RCC 7860 (cell line): Measurements from ENCODE around the gene MPZL1.
A peak's percentile ranks its signal among the peaks of the same experiment; 100 is the strongest.
"Not testable (repeated sequence)": the region's sequence is repeated elsewhere in the genome, so short reads cannot be mapped to it uniquely, and the experiment has no call there.

Experiments
- DNase-seq: peaks from one replicate; pipeline ENCODE4 v3.0.0-alpha.2; 2015; ENCODE audit warnings: low spot score
- FAIRE-seq: peaks from 2 replicates; lab custom pipeline; 2012; peaks lifted over from hg19 to GRCh38; lab: Jason Lieb, UNC

Gene MPZL1

DNA sequence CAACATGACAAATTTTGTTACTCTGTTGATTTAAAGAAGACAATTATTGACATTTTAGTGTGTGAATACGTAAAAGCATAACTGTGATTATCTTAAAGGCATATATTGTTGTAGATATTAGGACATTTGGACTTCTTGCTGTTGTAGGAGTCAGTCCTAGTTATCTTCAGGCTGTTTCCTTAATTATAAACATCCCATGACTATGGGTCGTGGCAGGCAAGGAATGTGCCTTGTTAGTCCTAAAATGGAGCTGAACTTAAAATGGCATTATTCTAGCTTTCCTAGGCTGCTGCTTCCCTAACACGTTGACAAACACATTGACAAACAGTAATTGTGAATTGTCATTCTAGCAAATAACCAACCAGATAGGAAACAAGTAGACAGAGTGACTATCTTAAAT, 4.4 kb upstream of the MPZL1 start:
- FAIRE-seq (no peak), DNase-seq (no peak)

DNA sequence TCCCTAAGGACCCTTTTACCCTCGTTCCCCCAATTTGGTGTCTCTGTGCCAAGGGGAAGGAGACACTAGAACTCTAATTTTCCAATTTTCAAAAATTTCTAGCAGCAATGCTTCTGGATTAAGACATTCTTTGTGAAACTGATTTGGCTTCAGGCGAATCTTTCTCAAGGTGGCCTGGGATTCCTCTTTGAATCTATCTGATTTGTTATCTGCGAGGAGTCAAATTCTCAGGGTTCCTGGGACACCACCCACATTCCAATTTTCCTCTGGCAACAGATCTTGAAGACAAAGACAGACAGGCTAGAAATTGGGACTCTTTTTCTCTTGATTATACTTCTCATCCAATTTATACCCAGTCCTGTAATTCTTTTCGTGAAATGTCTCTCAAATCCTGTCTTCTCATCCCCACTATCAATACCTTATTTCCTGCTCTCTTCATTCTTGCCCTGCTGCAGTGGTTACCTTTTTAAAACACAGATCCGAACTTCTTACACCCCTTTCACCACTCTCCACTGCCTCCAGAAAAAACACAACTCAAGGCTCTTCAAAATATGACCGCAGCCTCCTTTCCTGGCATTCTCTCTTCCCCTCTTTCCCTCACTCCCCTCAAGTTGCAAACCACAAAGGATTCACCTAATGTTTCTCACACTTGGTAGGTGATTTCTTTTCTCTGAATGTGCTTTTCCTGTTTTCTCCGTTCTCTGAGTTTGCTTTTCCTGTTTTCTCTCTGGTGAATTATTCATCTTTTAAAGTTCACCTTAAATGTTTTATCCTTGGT, 2.7 kb upstream of the MPZL1 start:
- FAIRE-seq = no peak
- no peak for DNase-seq

DNA sequence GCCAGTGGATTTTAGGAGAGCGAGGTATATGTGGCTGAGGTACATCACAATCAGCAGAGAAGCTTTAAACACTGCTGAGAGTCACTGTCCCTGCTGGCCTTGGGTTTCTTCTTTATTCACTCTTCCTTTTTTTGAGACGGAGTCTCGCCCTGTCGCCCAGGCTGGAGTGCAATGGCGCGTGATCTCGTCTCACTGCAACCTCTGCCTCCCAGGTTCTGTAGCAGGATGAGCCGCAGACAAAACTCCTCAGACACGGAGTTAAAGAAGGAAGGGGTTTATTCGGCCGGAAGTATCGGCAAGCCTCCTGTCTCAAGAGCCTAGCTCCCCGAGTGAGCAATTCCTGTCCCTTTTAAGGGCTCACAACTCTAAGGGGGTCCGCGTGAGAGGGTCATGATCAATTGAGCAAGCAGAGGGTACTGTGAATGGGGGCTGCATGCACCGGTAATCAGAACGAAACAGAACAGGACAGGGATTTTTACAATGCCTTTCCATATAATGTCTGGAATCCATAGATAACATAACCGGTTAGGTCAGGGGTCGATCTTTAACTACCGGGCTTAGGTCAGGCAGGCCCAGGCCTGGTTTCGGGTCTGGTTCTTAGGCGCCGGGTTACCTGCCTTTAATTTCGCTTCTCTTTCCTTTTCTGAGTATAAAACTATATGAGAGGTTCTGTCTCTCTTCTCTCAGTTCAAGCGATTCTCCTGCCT, 1.9 kb upstream of the MPZL1 start:
- DNase-seq, FAIRE-seq: not testable (repeated sequence)

DNA sequence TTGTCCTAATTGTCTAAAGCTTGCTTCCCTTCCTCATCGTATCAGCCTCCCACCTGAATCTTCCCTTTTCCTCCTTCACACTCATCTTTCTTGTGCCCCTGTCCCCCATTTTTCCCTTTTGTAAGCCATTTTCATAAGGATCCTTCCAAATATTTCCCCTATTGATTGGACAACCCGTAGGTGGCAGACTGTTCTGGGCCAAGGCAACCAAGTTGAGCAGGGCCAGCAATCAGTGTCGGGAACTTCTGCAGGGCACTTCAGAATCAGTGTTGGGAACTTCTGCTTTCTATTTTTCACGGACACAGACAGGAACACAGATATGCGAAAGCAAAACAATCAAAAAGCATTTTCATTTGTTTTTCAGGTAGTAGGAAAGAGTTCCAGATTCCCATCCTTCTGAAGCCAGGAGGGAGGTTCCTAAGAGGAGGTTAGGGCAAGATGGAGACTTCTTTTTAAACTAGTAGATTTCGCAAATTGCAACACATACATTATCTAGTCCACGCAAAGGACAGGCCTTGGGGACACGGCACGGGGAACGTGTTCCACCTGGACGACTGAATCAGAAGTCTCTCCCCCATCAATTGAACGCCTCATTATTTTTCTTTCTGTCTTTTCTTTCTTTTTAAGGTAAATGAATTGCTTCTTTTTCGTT, 691 bp upstream of the MPZL1 start:
- DNase-seq (peak; percentile 43), FAIRE-seq (no peak)

DNA sequence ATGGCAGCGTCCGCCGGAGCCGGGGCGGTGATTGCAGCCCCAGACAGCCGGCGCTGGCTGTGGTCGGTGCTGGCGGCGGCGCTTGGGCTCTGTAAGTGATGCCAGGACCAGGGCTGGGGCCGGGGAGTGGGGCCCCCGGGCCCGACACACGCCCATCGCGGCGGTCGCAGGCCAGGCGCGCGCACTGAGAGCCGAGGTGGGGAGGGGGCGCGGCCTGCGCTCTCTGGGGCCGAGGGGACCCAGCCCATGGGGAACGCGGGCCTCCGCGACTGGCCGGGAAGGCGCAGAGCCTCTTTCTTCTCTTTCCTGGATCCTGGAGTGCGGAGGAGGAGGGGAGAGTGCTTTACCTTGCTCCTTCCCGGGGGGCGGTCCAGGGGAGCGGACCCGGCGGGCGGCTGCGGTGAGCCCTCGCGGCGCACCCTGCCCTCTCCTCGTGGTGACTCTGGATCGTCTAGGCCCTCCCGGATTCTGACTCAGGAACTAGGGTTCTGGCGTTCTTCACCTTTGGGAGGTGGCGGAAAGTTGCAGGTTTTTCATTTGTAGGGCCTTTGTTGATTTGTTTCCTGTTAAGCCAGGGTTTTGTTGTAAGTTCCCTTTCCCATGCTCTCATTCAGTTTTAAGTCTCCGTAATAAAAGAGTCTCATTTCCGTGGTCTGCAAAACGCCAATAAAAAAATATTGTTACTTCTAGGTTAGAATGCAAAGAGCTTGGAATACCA, 529 bp downstream of the MPZL1 start:
- DNase-seq (peak; percentile 48), FAIRE-seq (no peak)

DNA sequence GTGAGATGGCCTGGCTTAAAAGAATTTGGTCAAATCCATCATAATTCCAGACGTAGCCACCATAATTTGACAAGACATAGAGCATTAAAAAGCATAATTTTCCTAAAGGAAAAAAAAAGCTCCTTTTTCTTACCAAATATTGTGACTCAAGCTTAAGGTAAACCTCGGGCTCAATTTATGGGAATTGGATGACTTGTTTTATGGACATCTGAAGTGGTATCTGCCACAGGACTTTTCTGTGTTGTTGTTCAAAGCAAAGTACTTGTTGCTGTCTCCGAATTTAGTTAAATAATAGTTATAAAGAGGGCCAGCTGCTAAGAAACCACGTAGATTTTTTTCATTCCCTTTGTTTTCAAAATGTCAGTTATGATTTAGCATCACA, 1.1 kb downstream of the MPZL1 start:
- FAIRE-seq (no peak), DNase-seq (no peak)

DNA sequence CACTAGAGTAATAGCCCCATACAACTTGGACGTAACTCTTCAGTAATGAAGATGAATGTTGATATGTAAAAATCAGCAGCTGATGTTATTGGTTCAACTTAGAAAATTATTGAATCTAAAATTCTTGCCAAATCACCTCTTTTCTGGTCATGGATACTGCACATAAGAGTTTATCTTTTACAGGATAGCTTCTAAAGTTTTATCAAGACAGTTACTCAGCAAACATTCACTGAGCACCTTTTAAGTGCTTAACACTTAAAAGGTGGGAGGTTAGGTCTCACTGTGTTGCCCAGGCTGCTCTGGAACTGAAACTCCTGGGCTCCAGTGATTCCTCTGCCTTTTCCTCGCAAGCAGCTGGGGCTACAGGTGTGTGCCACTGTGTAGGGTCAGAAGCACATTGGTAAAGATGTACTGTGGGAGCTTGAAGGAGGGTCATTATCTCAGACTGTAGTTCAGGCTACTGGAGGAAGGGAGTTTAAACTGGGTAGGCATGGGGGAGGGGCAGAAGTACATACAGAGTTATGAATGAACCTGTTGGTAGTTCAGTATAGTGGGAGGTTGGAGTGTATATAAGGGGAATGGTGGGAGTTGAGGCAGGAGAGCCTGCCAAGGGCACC, 2.0 kb downstream of the MPZL1 start:
- no peak for FAIRE-seq
- DNase-seq = no peak

DNA sequence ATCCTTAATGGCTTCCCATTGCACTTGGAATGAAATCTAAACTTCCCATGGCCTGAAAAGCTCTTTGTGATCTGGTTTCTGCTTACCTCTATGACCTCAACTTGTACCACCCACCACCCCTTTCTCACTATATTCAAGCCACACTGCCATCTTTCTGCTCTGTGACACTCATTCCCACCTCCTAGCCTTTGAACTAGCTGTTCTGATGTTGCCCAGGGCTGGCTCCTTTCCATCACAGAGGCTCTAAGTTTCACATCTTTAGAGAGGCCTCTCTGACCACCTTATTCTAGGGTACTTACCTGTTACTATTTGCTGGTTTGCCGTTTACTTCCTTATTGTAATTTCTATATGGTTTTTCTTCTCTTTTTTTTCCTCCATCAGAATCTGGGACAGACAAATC, 4.2 kb downstream of the MPZL1 start:
- no peak for DNase-seq

DNA sequence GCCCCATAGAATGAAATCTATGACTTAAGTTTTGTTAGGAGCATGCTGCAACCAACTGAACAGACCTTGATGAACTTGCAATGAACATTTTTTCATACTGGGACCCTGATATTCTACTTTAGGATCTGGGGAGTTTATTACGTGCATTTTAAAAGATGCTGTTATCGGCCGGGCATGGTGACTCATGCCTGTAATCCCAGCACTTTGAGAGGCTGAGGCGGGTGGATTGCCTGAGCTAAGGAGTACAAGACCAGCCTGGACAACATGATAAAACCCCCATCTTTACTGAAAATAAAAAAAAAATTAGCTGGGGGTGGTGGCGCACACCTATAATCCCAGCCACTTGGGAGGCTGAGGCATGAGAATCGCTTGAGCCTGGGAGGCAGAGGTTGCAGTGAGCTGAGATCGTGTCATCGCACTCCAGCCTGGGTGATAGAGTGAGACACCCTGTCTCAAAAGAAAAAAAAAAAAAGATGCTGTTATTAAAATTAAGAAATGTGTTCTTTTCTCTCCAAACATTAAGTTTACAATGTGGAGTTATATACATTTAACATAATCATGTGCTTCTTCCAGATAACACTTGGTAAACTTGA, 7.1 kb downstream of the MPZL1 start:
- no peak for FAIRE-seq
- DNase-seq = no peak

More for the DNA sequence above, 4.2 kb downstream of the MPZL1 start:
- FAIRE-seq = no peak

DNA sequence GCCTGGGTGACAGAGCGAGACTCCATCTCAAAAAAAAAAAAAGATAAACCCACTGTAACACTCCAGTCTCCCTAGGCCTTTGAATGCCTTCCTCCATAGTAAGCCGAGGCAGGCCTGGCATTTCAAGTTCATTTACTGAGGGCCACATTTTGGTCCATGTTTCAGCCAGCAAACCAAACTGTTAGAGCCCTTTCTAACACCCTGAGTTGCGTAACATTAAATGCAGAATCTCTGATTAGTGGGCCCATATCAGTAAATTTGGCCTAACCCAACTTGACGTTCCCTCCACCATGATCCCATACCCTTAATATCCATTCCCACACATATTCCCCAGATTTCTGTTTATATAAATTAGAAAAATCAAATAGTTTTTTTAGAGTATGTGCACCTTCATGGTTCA, 12.4 kb downstream of the MPZL1 start:
- FAIRE-seq (no peak), DNase-seq (no peak)

DNA sequence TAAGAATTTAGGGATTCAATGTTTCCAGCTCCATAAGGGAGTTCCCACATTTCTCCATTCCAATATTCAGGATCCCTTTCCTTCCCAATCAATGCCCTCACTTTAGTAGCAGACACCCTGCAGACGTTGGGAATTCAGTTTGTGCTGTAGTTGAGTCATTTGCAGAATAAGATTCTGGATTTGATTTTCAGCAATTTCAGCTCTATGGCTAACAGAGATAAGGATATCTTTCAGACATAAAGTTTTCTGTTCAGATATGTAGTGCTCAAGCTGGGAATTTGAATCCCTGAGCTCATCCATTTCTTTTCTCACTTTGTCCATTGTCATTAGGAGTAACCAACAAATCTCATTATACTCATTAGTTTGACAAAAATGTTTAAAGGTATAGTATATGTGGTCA, 13.1 kb downstream of the MPZL1 start:
- FAIRE-seq = no peak

DNA sequence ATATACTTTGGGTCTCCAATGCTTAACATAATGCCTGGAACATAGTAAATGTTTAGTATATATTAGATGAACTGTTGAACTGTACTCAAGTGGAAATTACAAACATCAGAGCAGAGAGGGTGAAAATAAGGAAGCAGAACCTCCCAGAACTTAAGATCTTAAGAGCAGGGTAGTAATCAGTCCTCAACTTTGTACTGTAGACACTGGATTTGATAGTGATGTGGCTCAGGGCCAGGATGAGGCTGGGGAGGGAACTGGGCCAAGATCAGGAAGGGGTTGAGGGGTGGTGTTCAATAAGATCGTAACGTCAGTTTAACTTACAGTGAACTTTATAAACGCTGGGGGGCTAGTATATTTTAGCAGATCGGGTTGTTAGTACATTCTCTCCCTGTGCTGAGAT, 15.4 kb downstream of the MPZL1 start:
- no peak for DNase-seq
- FAIRE-seq = no peak

More for the DNA sequence above, 13.1 kb downstream of the MPZL1 start:
- DNase-seq = no peak

DNA sequence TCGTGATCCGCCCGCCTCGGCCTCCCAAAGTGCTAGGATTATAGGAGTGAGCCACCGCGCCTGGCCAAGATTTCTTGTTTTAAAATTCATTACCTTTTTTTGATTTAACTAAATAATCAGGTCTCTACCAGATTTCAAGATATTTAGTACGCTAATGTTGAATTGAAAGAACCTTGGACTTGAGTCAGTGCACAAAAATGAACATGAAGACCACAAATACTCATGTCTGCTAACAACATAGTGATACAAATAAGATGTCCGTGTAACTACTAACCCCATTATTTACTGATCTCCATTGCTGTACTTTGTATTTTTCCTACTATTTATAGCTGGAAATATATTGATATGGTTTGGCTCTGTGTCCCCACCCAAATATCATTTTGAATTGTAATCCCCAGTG, 16.4 kb downstream of the MPZL1 start:
- FAIRE-seq (no peak), DNase-seq (no peak)

DNA sequence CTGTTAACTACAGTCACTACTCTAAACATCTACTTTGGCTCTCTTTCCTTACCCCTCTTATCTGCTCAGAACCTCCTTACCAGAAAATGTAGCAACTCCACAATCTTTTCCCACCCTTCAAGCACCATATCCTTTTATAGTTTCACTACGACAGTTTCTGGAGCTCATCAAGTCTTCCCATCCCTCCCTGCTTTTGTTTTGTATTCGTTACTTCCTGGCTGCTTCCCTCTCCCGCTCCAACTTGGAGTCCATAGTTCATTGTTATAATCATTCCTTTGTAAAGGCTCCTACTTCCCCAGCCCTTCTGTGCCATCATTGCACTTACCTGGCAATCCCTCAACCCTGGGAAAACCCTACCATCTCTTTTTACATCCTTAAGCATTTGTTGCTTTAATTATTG, 18.0 kb downstream of the MPZL1 start:
- no peak for FAIRE-seq
- DNase-seq = no peak

DNA sequence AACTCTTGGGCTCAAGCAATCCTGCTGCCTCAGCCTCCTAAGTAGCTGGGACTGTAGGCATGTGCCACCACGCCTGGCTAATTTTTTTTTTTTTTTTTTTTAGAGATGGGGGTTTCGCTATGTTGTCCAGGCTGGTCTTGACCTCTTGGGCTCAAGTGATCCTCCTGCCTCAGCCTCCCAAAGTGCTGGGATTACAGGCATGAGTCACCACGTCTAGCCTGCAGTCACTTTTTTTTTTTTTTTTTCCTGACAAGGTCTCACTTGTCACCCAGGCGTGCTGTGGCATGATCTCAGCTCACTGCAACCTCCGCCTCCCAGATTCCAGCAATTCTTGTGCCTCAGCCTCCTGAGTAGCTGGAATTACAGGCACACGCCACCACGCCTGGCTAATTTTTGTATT, 19.3 kb downstream of the MPZL1 start:
- not testable (repeated sequence) for FAIRE-seq, DNase-seq

DNA sequence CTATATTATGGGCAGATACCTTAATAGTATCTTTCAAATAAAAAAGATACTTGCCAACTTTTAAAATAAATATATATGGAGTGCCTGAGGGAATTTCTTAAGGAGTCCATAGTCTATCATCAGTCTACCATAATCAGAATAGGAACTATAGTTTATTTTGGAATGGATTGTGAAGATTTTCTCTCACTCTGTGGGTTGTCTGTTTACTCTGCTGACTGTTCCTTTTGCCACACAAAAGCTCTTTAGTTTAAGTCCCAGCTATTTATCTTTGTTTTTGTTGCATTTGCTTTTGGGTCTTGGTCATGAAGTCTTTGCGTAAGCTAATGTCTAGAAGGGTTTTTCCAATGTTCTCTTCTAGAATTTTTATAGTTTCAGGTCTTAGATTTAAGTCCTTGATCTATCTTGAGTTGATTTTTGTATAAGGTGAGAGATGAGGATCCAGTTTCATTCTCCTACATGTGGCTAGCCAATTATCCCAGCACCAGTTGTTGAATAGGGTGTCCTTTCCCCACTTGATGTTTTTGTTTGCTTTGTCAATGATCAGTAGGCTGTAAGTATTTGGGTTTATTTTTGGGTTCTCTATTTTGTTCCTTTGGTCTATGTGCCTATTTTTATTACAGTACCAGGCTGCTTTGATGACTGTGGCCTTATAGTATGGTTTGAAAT, 20.7 kb downstream of the MPZL1 start:
- not testable (repeated sequence) for FAIRE-seq

DNA sequence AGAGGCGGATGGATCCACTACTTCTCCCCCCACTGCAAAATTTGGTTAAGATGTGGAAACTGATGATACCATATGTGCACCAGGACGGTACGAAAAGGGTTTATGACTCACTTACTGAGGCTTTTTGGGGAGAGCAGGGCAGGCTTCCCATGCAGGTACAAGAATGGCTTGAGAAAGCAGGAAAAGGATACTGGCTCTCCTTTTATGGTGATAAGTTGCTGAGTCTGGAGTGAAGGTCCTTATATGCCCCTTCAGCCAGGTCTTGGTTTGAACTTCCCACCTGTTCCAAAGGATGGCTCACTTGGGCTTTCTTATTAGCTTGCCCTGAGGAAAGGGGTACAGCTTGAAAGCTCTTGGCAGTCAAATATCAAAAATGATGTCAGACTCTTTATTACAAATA, 23.1 kb downstream of the MPZL1 start:
- DNase-seq = no peak
- FAIRE-seq = no peak

More for the DNA sequence above, 20.7 kb downstream of the MPZL1 start:
- DNase-seq = not testable (repeated sequence)

DNA sequence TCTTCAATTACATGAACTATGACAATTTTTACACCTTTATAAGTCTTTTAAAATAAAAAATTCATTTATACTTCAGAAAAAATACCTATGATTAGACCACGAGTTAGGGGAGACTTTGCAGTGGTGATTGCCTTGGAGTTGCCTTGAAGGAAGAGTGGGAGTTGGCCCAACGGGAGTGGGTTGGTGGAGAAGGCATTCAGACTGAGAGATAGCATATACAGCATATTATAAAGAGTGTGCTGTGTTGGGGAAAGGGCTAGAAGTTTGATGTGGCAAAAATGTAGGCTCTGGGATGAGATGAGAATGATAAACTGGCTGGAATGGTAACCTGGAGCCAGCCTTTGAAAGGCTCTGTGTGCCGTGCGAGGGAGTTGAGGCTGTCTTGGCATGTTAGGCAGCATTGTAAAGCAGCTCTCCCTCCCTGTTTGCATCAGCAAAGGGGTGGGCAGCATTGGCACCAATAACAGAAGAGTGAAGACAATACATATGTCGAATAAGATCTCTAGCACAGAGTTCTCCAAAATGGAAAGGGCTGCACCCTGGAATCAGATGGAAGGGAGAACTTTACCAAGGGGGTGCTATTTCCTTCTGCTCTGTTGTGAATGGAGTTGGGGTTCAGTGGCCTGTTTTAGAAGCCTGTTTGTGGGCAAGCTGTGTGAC, 24.4 kb downstream of the MPZL1 start:
- no peak for FAIRE-seq
- DNase-seq = no peak

DNA sequence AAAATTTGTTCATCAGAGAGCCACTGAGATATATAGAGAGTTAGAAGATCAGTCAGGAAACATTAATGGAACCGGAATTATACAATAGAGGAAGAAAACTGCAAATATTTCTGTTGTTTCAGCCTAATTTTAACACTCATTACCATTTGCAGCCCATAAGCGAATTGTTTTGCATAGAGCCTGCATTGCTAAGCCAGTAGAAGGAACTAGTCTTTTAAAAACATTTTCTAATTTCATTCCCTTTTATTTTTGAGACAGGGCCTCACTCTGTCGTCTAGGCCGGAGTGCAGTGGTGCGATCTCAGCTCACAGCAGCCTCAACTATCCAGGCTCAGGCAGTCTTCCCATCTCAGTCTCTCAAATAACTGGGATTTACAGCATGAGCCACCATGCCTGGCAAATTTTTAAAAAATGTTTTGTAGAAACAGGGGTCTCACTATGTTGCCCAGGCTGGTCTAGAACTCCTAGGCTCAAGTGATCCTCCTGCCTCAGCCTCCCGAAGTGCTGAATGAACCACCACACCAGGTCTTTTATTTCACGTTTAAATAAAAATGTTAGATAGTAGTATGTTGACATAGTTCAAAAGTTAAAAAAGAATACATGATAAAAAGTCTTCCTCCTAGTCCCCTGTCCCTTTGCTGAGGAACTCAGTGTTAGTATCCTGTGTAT, 25.3 kb downstream of the MPZL1 start:
- no peak for FAIRE-seq
- no peak for DNase-seq
